HG03460 (cell line): ENCODE results near the gene RNF43.
"Not testable (repeated sequence)": the region's sequence is repeated elsewhere in the genome, so short reads cannot be mapped to it uniquely, and the experiment has no call there.

Source experiments
- ATAC-seq: cut with Tn5 transposase; IDR thresholded peaks from one replicate; pipeline ENCODE4 v1.9.1; 2021; ENCODE audit not compliant: unreplicated experiment

Gene RNF43

GRCh38 chr17:58410714-58411407, 6.5 kb downstream of the RNF43 start:
- ATAC-seq: no peak

- ATAC-seq: no peak
Observed at GRCh38 chr17:58409432-58409831, 7.9 kb downstream of the RNF43 start.

- no peak for ATAC-seq
Observed at GRCh38 chr17:58403311-58403710, 14.0 kb downstream of the RNF43 start.

- no peak for ATAC-seq
Observed at GRCh38 chr17:58402679-58403078, 14.7 kb downstream of the RNF43 start.

GRCh38 chr17:58402047-58402446, 15.3 kb downstream of the RNF43 start:
- ATAC-seq: no peak

GRCh38 chr17:58401287-58401686, 16.0 kb downstream of the RNF43 start:
- no peak for ATAC-seq

GRCh38 chr17:58400826-58401225, 16.5 kb downstream of the RNF43 start:
- ATAC-seq: no peak

GRCh38 chr17:58399974-58400373, 17.4 kb downstream of the RNF43 start:
- no peak for ATAC-seq

GRCh38 chr17:58398574-58399266, 18.6 kb downstream of the RNF43 start:
- ATAC-seq: no peak

GRCh38 chr17:58397421-58397820, 19.9 kb downstream of the RNF43 start:
- not testable (repeated sequence) for ATAC-seq

- ATAC-seq: no peak
Observed at GRCh38 chr17:58396173-58396572, 21.2 kb downstream of the RNF43 start.

- ATAC-seq: no peak
Observed at GRCh38 chr17:58394534-58395223, 22.7 kb downstream of the RNF43 start.

- no peak for ATAC-seq
Observed at GRCh38 chr17:58391302-58391984, 25.9 kb downstream of the RNF43 start.

- ATAC-seq: no peak
Observed at GRCh38 chr17:58390884-58391283, 26.4 kb downstream of the RNF43 start.

- ATAC-seq: no peak
Observed at GRCh38 chr17:58388302-58389190, 28.8 kb downstream of the RNF43 start.

- ATAC-seq: no peak
Observed at GRCh38 chr17:58387834-58388233, 29.5 kb downstream of the RNF43 start.

GRCh38 chr17:58386708-58387107, 30.6 kb downstream of the RNF43 start:
- ATAC-seq: no peak

GRCh38 chr17:58385359-58385899, 31.9 kb downstream of the RNF43 start:
- ATAC-seq: no peak

GRCh38 chr17:58384897-58385296, 32.4 kb downstream of the RNF43 start:
- no peak for ATAC-seq

- ATAC-seq: no peak
Observed at GRCh38 chr17:58383892-58384462, 33.4 kb downstream of the RNF43 start.
